AG04450 (cell line): ENCODE data around the gene MAP4K2. TPM values are rescaled to one million over a fixed set of nuclear protein-coding genes. Genes with fewer than 3 reads are reported as not detected.

Experiments
- CTCF ChIA-PET: fragments of 300-600, 350-600 bp; formaldehyde crosslinking; extraction: SDS; loops from one replicate; lab custom pipeline; 2022; ENCODE audit warnings: antibody characterized with exemption, inconsistent platforms; lab: Charles Lee
- POLR2A ChIA-PET: fragments of 350-600 bp; formaldehyde crosslinking; extraction: SDS; loops from one replicate; lab custom pipeline; 2021; ENCODE audit warnings: antibody characterized with exemption, inconsistent platforms; lab: Yijun Ruan, JAX
- DNase-seq: peaks from one replicate; pipeline ENCODE4 v3.0.0-alpha.2; 2011; ENCODE audit warnings: low read depth, low spot score
- H3K27ac ChIP-seq: one replicate; pipeline ENCODE4 v1.5.1; 2012; ENCODE audit warnings: low read depth, low read length, control low read depth
- H3K27me3 ChIP-seq: one replicate; pipeline ENCODE4 v1.6.0; 2012; ENCODE audit warnings: low read length; ENCODE audit not compliant: control insufficient read depth, insufficient read depth
- H3K4me3 ChIP-seq: 2 replicates; pipeline ENCODE4 v1.5.1; 2011; ENCODE audit warnings: mild to moderate bottlenecking, low read depth, low read length, control low read depth
- H3K9me3 ChIP-seq: 2 replicates; pipeline ENCODE4 v1.5.1; 2012; ENCODE audit warnings: low read length; ENCODE audit not compliant: control insufficient read depth, insufficient read depth
- CTCF ChIP-seq: IDR thresholded peaks from 2 replicates; pipeline ENCODE4 v1.5.1; 2011; ENCODE audit warnings: low read depth, low read length, control low read depth, inconsistent platforms
- polyA minus RNA-seq: library from RNA; depleted of rRNA, polyadenylated mRNA; stranded (reverse); fragments of >200 nt; gene quantifications from 2 replicates; pipeline ENCODE4 v1.2.3, GENCODE V29; 2011; rRNA and poly(A)+ RNA removed
- polyA plus RNA-seq: library from polyadenylated mRNA; depleted of rRNA; stranded (reverse); fragments of >200 nt; gene quantifications from 2 replicates; pipeline ENCODE4 v1.2.3, GENCODE V29; 2011; rRNA removed

The MAP4K2 gene
- polyA plus RNA-seq: 9.9 and 14.1 TPM in 2 replicates
- polyA minus RNA-seq: 12.5 and 15.4 TPM in 2 replicates

DNA sequence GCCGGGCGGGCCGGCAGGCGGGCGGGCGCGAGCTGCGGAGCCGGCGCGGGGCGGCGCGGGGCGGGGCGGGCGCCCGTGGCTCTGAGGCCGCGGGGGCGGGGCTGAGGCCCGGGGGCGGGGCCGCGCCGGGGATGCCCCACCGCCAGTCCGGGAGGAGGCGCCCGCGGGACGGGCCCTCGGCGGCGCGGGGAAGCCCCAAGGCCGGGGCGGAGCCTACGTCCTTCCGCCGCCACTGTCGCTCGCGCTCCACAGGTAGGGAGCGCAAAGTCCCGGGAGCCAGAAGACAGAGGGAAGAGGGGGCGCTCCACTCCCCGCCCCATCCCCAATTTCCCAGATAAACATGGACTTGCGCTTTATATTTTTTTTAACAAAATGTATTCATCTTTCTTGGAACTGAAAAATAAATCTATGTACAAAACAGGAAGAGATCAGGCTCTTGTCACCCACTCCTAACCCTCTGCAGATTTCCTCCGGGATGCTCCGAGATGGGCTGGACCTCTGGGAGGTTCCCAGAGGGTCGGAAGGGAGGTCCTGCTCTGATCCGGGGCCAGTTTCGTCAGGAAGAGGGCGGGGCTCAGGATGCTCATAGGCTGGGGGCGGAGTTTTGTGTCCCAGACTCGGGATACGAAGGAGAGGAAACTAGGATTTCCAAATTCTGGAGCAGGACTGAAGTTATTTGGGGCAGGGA lies at the start of gene MAP4K2:
Gene MAP4K2, minus strand, starts transcription at position 57 of the 688 bp plus-strand sequence. CDS start 65 bp downstream, outside the sequence.
- Histone ChIP-seq H3K9me3 (no peaks in the 10 kb centered on the region), H3K4me3 (peak within 1 kb of the TSS; percentile 75), H3K27ac (peak within 1 kb of the TSS; percentile 82), H3K27me3 (no peaks in the 10 kb centered on the region)
- ChIA-PET CTCF (interaction anchor here (0.6 to 1.1 kb wide), 2 partner anchors 211 to 232 kb away, joined by 4 read pairs; partner anchors contain the start of gene ARL2), POLR2A (no interaction called here)
- 0 out of 2 replicates have a peak, but pooled peaks have one; percentile 7 for TF ChIP-seq CTCF
- DNase-seq: peak; percentile 33

DNA sequence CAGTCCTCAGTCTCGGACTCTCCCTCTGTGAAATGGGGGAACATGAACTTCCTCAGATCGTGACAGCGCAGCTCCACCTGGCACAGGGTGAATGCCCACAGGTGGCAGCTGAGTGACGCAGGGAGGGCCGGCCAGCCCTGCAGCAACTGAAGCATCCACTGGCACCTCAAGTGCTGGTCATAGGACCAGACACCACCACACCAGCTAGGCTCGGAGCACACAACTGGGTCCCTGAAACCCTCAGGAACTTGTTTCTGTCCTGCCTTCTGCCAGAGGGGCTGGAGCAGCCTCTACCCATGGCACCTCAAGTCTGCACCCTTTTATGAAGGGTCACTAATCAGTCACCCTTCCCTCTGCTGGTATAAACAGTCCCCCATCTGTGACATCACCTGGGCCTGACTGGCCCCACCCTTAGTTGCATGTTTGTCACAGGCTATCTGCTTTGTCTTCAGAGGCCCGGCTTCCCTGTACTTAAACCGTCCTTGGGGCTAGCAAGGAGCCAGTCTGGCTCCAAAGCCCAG lies 48.9 kb upstream of the MAP4K2 start:
- Histone ChIP-seq H3K27ac (no peak overlapping the region), H3K9me3 (peaks cover 6% of the 10 kb centered on the region; the same call in 1 of the 2 replicates), H3K4me3 (no peak overlapping the region), H3K27me3 (no peaks in the 10 kb centered on the region)
- CTCF ChIA-PET: interaction anchor here (1.9 to 8.3 kb wide), 2 partner anchors 26 to 36 kb away, joined by 5 to 86 read pairs; partner anchors contain the start of gene EHD1
- no peak for DNase-seq
- no peak for TF ChIP-seq CTCF
- POLR2A ChIA-PET: interaction anchor here (0.7 to 1.5 kb wide), 2 partner anchors 12 to 43 kb away, joined by 3 to 6 read pairs; no protein-coding TSS in a partner anchor

- ChIA-PET CTCF (interaction anchor here (0.9 to 8.3 kb wide), 3 partner anchors 18 to 37 kb away, joined by 3 to 86 read pairs (median 3); no protein-coding TSS in a partner anchor), POLR2A (interaction anchor here (0.5 to 1.5 kb wide), 5 partner anchors 13 to 44 kb away, joined by 3 to 9 read pairs (median 6); no protein-coding TSS in a partner anchor)
- H3K9me3 ChIP-seq: peaks cover 6% of the 10 kb centered on the region; the same call in 1 of the 2 replicates
- peak overlapping the region; percentile 11 for H3K27ac ChIP-seq
- H3K4me3 ChIP-seq: no peak overlapping the region
- no peak for TF ChIP-seq CTCF
- no peaks in the 10 kb centered on the region for H3K27me3 ChIP-seq
- DNase-seq: no peak
Observed at GRCh38 chr11:64850979-64851567, 48.1 kb upstream of the MAP4K2 start.

GRCh38 chr11:64849598-64850356 lies 46.8 kb upstream of the MAP4K2 start:
- peak; percentile 27 for TF ChIP-seq CTCF
- peaks cover 6% of the 10 kb centered on the region; the same call in 1 of the 2 replicates for H3K9me3 ChIP-seq
- ChIA-PET POLR2A (interaction anchor here (0.5 to 1.4 kb wide), 5 partner anchors 12 to 463 kb away, joined by 3 to 9 read pairs (median 5); no protein-coding TSS in a partner anchor), CTCF (interaction anchor here (0.5 to 8.3 kb wide), 10 partner anchors 15 to 609 kb away, joined by 3 to 86 read pairs (median 6); partner anchors contain the start of genes ARL2, EHD1 and FKBP2)
- DNase-seq: no peak
- H3K4me3 ChIP-seq: no peak overlapping the region
- H3K27me3 ChIP-seq: no peaks in the 10 kb centered on the region
- no peak overlapping the region for H3K27ac ChIP-seq
